ENCODE data around the gene SLC23A2.

GRCh38 chr20:4956200-4956810, 45.0 kb downstream of the SLC23A2 start:
- TF ChIP-seq CTCF (conservative IDR thresholded peaks at IDR 0.05): peak; percentile 88
- no peak for TF ChIP-seq EZH2 (IDR thresholded peaks at IDR 0.05; ENCODE audit: low read depth)

Data from PC-9 (cell line).